ENCODE results near the gene HSPA1B.

Gene HSPA1B

DNA sequence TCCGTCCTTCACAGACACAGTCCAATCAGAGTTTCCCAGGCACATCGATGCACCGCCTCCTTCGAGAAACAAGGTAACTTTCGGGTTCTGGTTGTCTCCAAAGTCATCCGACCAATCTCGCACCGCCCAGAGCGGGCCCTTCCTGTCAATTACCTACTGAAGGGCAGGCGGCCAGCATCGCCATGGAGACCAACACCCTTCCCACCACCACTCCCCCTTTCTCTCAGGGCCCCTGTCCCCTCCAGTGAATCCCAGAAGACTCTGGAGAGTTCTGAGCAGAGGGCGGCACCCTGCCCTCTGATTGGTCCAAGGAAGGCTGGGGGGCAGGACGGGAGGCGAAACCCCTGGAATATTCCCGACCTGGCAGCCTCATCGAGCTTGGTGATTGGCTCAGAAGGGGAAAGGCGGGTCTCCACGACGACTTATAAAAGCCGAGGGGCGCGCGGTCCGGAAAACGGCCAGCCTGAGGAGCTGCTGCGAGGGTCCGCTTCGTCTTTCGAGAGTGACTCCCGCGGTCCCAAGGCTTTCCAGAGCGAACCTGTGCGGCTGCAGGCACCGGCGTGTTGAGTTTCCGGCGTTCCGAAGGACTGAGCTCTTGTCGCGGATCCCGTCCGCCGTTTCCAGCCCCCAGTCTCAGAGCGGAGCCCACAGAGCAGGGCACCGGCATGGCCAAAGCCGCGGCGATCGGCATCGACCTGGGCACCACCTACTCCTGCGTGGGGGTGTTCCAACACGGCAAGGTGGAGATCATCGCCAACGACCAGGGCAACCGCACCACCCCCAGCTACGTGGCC lies at the start of gene HSPA1B:
HSPA1B (plus strand) TSS at position 453 of the 794 bp plus-strand sequence; CDS start at position 666, 213 bp downstream.
- H3K27ac ChIP-seq: peak within 1 kb of the TSS; percentile 77 to 92 (median 85)
- no peak for TF ChIP-seq Cebpa-rat (IDR thresholded peaks at IDR 0.05)
- peak within 1 kb of the TSS; percentile 61 to 79 (median 72) for H3K4me3 ChIP-seq
- H3K4me1 ChIP-seq: peaks cover 44 to 60% (median 57%) of the 10 kb centered on the region in 10 experiments
- H4K20me1 ChIP-seq: peaks cover 0 to 26% (median 5%) of the 10 kb centered on the region in 11 experiments; a peak in 12 of 22 replicates
- peak within 1 kb of the TSS; percentile 76 to 86 (median 83) for H3K9ac ChIP-seq
- peaks cover 0 to 9% (median 0%) of the 10 kb centered on the region in 11 experiments; a peak in 4 of 22 replicates for H3K36me3 ChIP-seq
- no peaks in the 10 kb centered on the region for H3K27me3 ChIP-seq
- H3K9me3 ChIP-seq (replicated peaks in 1 of 11): no peaks in the 10 kb centered on the region
- H3K4me2 ChIP-seq: peak within 1 kb of the TSS; percentile 86 to 98 (median 92)

DNA sequence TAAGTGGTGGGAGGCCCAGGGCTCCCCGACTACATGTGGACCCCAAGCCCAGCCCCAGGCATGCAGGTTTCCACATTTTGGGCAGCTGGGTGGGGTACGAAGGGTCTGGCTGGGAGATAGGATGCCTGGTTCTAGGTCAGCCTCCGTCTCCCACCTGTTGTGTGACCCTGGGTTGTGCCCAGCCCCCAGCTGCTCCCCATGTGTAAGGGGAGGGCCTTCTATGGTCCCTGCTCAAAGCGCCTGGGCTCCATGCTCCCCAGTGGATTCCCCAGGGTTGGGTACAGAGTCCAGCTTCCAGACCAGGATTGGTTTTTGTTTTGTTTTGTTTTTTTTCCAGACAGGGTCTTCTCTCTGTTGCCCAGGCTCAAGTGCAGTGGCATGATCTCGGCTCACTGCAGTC lies 49.3 kb upstream of the HSPA1B start:
- peak overlapping the region in 9 of 11 experiments; percentile 57 to 90 (median 66); a peak in 13 of 22 replicates for H3K4me2 ChIP-seq
- H3K27ac ChIP-seq: peak overlapping the region in 6 of 11 experiments; percentile 30 to 66 (median 56); a peak in 9 of 22 replicates
- no peak for TF ChIP-seq Cebpa-rat (IDR thresholded peaks at IDR 0.05)
- H3K9me3 ChIP-seq (replicated peaks in 1 of 11): no peaks in the 10 kb centered on the region
- H3K9ac ChIP-seq: peak overlapping the region in 1 of 11 experiments; percentile 2; a peak in 1 of 22 replicates
- H3K4me3 ChIP-seq: no peak overlapping the region
- no peaks in the 10 kb centered on the region for H3K27me3 ChIP-seq
- peaks cover 53 to 59% (median 57%) of the 10 kb centered on the region in 11 experiments for H3K36me3 ChIP-seq
- H4K20me1 ChIP-seq: peaks cover 0 to 59% (median 15%) of the 10 kb centered on the region in 11 experiments; a peak in 10 of 22 replicates
- H3K4me1 ChIP-seq: peaks cover 34 to 52% (median 46%) of the 10 kb centered on the region in 10 experiments

DNA sequence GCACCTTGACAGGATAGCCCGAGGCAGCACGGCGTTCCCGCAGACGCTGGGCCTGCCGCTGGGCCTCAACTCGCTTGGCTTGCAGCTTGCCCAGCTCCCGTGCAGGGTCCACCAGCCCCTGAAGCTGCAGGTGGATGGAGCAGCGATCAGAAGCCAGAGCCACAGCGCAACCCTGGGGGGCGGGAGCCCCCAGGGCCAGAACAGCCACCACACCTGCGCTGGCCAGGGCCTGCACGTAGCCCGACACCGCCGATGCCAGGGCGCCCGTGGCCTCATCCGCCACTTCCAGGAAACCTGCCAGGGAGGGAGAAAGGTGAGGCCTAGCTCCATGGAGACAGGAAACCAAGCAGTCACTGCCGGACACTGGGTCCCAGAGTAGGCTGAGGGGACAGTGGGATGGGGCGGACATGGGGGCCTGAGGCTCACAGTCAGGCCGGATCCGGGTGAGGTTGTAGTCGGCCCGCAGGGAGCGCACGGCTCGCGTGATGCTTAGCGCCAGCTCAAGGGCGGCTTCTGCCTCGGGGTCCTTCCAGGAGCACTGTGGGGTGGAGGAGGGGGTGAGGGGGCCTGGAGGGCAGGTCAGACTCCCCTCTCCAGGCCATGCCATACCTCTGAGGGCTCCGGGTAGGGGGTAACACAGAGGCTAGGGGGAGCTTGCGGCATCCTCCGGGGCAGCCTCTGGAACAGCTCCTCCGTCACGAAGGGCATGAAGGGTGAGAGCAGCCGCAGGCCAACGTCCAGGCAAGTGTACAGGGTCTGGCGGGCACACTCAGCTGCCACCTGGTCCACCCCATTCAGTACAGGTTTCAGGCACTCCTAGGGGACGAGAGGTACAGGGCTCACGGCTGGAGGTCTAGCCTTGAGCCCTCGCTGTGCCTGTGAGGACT lies 48.3 kb upstream of the HSPA1B start:
- no peak for TF ChIP-seq Cebpa-rat (IDR thresholded peaks at IDR 0.05)
- H3K9ac ChIP-seq: no peak overlapping the region
- peaks cover 0 to 60% (median 16%) of the 10 kb centered on the region in 11 experiments; a peak in 10 of 22 replicates for H4K20me1 ChIP-seq
- H3K27ac ChIP-seq: no peak overlapping the region
- H3K36me3 ChIP-seq: peaks cover 62 to 69% (median 67%) of the 10 kb centered on the region in 11 experiments
- H3K27me3 ChIP-seq: no peaks in the 10 kb centered on the region
- peaks cover 34 to 48% (median 42%) of the 10 kb centered on the region in 10 experiments for H3K4me1 ChIP-seq
- H3K4me3 ChIP-seq: no peak overlapping the region
- no peak overlapping the region for H3K4me2 ChIP-seq
- H3K9me3 ChIP-seq (replicated peaks in 1 of 11): no peaks in the 10 kb centered on the region

DNA sequence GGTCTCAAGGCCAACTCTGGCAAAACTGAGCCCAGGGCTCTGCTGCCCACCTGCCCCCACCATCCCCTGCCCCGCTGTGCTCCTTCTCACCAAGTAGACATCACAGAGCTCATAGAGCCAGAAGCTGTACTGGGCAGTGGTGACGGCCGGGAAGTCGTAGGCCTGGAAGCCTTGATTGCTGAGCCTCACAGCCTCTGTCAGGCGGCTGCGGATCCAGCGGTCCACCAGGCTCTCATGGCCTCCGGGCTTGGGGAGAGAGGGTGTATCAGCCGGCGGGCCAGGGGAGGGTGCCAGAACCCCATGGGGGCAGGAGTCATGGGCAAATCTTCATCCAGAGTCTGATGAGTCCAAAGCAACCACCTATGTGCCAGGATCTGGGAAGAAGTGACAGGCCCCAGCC lies 47.6 kb upstream of the HSPA1B start:
- TF ChIP-seq Cebpa-rat (IDR thresholded peaks at IDR 0.05): no peak
- no peaks in the 10 kb centered on the region for H3K9me3 ChIP-seq (replicated peaks in 1 of 11)
- no peak overlapping the region for H3K4me3 ChIP-seq
- H3K27ac ChIP-seq: no peak overlapping the region
- H3K4me2 ChIP-seq: no peak overlapping the region
- peaks cover 69 to 76% (median 74%) of the 10 kb centered on the region in 11 experiments for H3K36me3 ChIP-seq
- H3K9ac ChIP-seq: no peak overlapping the region
- H3K27me3 ChIP-seq: no peaks in the 10 kb centered on the region
- H3K4me1 ChIP-seq: peaks cover 32 to 42% (median 35%) of the 10 kb centered on the region in 10 experiments
- peaks cover 0 to 60% (median 18%) of the 10 kb centered on the region in 11 experiments; a peak in 11 of 22 replicates for H4K20me1 ChIP-seq

DNA sequence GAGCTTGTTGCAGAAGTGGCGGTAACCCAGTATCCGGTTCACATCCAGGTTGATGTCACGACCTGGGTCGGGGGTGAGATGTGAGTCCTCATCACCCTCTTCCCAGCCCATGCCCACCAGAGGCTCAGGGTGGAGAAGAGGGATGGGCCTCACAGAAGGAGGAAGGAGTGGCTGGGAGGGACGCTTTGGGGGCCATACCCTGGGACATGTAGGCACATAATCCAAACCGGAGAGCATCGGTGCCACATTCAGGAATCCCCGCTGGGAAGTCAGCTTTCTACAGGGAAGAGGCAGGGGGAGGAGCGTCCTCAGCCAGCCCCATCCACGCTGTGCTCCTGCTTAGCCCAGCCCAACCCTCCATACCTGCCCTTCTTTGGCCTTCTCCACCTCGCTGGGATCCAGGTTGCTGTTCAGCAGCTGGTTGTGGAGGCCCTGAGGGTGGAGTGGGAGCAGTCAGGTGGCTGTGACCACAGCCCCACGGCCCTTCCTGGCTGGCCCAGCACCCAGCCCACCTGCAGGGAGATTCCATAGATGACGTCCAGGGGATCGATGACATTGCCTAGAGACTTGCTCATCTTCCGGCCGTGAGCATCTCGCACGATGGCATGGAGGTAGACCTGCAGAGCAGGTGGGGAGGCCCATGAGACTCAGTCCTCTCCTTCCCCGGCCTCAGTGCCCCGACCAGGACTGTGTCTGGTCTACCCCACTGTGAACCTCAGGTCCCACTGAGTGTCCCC lies 46.9 kb upstream of the HSPA1B start:
- no peak overlapping the region for H3K9ac ChIP-seq
- H3K4me3 ChIP-seq: no peak overlapping the region
- TF ChIP-seq Cebpa-rat (IDR thresholded peaks at IDR 0.05): no peak
- H3K36me3 ChIP-seq: peaks cover 76 to 84% (median 81%) of the 10 kb centered on the region in 11 experiments
- no peak overlapping the region for H3K27ac ChIP-seq
- peaks cover 0 to 60% (median 18%) of the 10 kb centered on the region in 11 experiments; a peak in 11 of 22 replicates for H4K20me1 ChIP-seq
- peaks cover 25 to 34% (median 27%) of the 10 kb centered on the region in 10 experiments for H3K4me1 ChIP-seq
- H3K9me3 ChIP-seq (replicated peaks in 1 of 11): no peaks in the 10 kb centered on the region
- no peaks in the 10 kb centered on the region for H3K27me3 ChIP-seq
- no peak overlapping the region for H3K4me2 ChIP-seq

DNA sequence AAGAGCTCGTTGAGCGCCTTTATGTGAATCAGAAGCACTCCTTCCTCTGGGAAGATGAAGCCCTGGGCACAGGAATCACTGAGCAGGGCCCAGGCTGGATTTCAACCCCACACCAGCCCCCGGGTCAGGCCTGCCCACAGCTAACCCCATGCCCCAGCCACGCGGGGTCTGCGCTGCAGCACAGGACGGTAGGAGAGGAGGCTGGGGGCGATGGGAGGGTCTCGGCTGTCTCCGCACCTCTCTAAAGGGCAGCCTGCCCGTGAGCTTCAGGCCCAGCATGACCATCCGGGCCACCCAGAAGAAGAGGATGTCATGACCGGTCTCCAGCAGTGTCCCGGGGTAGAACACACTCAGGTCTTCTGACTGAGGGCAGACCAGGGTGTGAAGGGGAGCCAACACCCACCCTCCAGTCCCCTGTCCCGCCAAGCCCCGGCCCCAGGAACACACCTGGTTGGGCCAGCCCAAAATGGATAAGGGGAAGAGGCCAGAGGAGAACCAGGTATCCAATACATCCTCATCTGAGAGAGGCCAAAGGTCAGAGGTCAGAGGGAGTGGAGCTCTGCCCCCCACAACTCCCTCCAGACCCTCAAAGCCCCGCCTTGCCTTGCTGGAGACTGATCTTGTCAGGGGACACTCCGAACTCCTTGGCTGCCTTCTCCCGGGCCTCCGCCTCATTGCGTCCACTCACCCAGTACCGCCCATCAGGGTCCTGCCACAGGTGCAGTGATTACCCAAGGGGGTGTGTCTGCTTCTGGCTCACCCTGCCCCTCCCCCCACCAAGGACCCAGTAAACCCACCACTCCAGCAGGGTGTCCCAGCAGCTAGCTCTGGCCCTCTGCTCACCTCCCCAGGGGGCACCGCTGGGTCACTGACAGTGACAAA lies 46.1 kb upstream of the HSPA1B start:
- H3K36me3 ChIP-seq: peaks cover 81 to 92% (median 89%) of the 10 kb centered on the region in 11 experiments
- no peak overlapping the region for H3K4me2 ChIP-seq
- TF ChIP-seq Cebpa-rat (IDR thresholded peaks at IDR 0.05): no peak
- no peak overlapping the region for H3K27ac ChIP-seq
- peaks cover 0 to 60% (median 18%) of the 10 kb centered on the region in 11 experiments; a peak in 11 of 22 replicates for H4K20me1 ChIP-seq
- peaks cover 16 to 26% (median 19%) of the 10 kb centered on the region in 10 experiments for H3K4me1 ChIP-seq
- H3K27me3 ChIP-seq: no peaks in the 10 kb centered on the region
- H3K9me3 ChIP-seq (replicated peaks in 1 of 11): no peaks in the 10 kb centered on the region
- no peak overlapping the region for H3K9ac ChIP-seq
- no peak overlapping the region for H3K4me3 ChIP-seq

DNA sequence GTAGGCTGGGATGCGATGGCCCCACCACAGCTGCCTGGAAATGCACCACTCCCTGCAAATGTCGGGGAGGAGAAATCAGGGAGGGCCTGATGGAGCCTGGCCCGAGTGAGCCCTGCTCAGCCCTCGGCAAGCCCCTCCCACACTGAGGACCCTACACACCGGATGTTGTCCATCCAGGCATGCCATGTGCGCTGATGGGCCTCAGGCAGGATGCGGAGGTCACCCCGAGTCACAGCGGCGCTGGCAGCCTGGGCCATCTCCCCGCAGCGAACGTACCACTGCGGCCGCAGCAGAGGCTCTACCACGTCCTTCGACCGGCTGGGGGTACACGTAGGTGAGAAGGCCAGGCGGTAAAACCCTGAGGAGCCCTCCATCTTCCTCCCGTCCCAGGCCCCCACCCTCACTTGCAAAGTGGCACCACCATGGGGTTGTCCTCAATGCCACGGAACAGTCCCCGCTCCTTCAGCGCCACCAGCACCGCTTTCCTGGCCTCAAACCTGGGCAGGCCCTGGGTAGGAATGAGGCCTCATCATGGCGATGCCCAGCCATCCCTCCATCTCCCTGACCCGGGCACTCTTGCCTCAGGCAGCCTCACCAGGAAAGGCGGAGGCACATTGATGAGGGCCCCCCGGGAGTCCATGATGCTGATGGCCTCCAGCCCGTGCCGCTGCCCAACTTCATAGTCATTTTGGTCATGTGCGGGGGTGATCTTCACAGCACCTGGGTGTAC lies 45.2 kb upstream of the HSPA1B start:
- H3K4me2 ChIP-seq: no peak overlapping the region
- no peaks in the 10 kb centered on the region for H3K27me3 ChIP-seq
- no peaks in the 10 kb centered on the region for H3K9me3 ChIP-seq (replicated peaks in 1 of 11)
- H4K20me1 ChIP-seq: peaks cover 0 to 59% (median 18%) of the 10 kb centered on the region in 11 experiments; a peak in 11 of 22 replicates
- no peak for TF ChIP-seq Cebpa-rat (IDR thresholded peaks at IDR 0.05)
- peaks cover 8 to 18% (median 11%) of the 10 kb centered on the region in 10 experiments for H3K4me1 ChIP-seq
- H3K4me3 ChIP-seq: no peak overlapping the region
- H3K9ac ChIP-seq: no peak overlapping the region
- peaks cover 81 to 100% (median 98%) of the 10 kb centered on the region in 11 experiments for H3K36me3 ChIP-seq
- H3K27ac ChIP-seq: no peak overlapping the region

All from BLaER1 treated with 17β-estradiol and CSF1 and Interleukin-3, amounts not matched to agents 10 nM and 100 nM (cell line).